Smooth muscle cell of the brain vasculature (primary cell): Measurements from ENCODE around the gene CDKN2D.
"Not testable (repeated sequence)": the region's sequence is repeated elsewhere in the genome, so short reads cannot be mapped to it uniquely, and the experiment has no call there.

Source experiments
- DNase-seq: peaks from one replicate; pipeline ENCODE4 v3.0.0-alpha.2; 2012; ENCODE audit warnings: low read depth, low spot score

Gene CDKN2D

GRCh38 chr19:10580979-10581631 is 12.3 kb upstream of the CDKN2D start:
- peak; percentile 83 for DNase-seq

- DNase-seq = no peak
These were observed 9.2 kb upstream of the CDKN2D start for GRCh38 chr19:10577951-10578350.

GRCh38 chr19:10575011-10575716 is 6.4 kb upstream of the CDKN2D start:
- no peak for DNase-seq

- DNase-seq = no peak
These were observed 5.7 kb upstream of the CDKN2D start for GRCh38 chr19:10574462-10574861.

- DNase-seq = not testable (repeated sequence)
These were observed 5.0 kb upstream of the CDKN2D start for GRCh38 chr19:10573793-10574192.

DNA sequence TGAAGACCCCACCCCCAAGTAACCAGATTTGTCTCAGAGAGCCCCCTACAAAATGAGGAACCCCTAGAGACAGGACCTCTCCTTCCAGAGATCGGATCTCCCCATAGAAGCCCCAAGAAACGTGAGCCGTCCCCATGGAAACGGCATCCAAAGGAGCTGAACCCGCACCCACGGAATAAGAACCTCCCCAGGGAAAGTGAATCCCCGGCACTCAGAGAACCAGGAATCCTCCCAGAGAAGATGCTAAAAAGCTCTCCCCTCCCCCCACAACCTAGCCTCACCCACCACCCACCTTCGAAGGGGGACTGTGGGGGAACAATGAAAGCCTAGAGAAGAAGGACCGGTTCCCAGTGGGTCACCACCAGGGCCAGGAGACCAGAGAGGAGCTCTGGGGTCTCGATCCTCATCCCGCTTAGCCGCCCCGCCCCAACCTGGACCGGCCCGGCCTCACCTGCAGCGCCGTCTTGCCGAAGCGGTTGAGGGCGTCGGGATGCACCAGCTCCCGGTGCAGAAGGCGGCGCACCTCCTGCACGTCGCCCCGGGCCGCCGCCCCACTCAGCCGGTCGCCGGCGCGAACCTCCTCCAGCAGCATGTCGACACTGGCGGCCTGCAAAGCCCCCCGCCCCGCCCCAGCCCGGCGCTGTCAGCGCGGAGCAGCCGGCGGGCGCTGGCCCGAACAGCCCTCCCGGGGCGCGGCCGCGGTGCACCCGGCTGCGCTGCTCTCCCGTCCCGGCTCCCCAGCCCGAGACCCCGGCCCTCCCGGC is 535 bp downstream of the CDKN2D start:
- no peak for DNase-seq

GRCh38 chr19:10567656-10568055 is 1.1 kb downstream of the CDKN2D start:
- no peak for DNase-seq

- no peak for DNase-seq
These were observed 1.9 kb downstream of the CDKN2D start for GRCh38 chr19:10566658-10567410.

GRCh38 chr19:10566408-10566657 is 2.4 kb downstream of the CDKN2D start:
- no peak for DNase-seq

GRCh38 chr19:10565567-10566407 is 3.0 kb downstream of the CDKN2D start, which contains the start of gene KRI1:
Gene KRI1 (minus strand): TSS chr19:10566010. CDS start chr19:10565999, 11 bp downstream.
- peak; percentile 90 for DNase-seq

DNA sequence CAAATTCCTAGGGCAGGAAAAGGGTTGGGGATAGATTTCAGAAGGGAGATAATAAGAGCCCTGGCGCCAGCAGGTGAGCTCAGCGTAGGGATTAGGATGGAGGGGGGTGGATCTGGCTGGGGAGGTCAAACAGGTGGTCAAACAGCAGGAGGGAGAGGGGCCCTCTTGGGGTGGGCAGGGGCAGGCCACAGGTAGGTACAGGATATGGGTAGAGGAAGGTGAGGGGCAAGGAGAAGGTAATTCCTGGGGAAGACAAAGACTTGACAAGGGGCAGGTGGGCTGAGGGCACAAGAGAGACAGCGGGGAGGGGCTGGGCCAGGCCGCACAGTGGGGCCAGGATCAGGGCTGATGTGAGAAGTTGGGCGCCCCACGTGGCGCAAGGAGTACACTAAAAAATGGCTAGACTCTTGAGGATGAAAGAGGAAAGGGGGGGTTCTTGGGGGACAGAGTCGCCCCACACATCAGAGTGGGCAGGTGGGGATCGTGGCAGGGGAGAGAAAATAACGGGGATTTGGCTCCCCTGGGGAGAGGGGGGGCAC is 3.7 kb downstream of the CDKN2D start:
- DNase-seq = no peak

GRCh38 chr19:10562609-10563008 is 6.2 kb downstream of the CDKN2D start:
- DNase-seq = no peak

GRCh38 chr19:10560154-10560553 is 8.6 kb downstream of the CDKN2D start:
- no peak for DNase-seq

GRCh38 chr19:10557603-10558197 is 11.1 kb downstream of the CDKN2D start:
- DNase-seq = no peak

GRCh38 chr19:10555610-10555973 is 13.2 kb downstream of the CDKN2D start:
- no peak for DNase-seq

GRCh38 chr19:10554760-10555609 is 13.8 kb downstream of the CDKN2D start:
- no peak for DNase-seq

DNA sequence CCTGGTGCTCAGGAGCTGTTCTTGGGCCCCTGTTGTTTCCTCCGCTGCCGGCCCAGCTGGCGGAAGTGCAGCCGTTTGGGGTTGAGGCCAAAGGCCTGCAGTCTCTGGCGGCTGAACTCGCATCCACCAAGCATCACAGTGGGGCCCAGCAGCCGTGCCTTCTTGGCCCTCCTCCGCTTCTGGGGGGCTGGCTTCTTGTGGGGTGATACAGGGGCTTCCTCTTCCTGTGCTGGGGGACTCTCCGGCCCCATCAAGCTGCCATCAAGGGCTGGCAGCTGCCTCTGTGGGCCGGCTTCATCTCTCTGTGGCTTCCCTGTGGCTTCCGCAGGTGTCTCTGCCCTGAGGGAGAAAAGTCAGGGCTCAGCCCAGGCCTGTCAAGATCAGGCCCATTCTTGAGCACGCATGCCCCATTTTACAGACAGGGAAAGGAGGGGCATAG is 14.8 kb downstream of the CDKN2D start:
- DNase-seq = no peak

DNA sequence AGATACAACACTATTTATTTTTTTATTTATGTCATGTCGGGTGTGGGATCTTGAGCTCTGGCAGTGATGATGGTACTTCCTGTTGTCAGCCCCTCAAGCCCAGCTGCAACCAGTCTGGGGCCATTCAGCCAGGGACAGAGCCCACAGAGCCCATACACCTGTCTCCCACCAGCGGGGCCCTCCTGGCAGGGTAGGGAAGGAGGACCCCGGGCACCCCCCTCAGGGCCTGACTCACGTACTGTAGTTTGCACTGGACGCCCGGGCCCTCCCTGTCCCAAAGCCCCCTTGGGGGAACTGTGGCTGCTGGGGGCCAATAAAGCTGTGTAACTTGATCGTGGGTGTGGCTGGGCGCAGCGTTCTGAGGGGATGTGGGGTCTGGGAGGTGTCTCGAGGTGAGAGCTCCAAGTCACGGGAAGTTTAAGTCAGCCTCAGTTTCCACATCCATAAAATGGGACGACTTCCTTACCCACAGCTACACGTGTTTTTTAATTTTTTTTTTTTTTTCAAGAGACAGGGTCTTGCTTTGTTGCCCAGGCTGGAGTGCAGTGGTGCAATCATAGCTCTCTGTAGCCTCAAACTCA is 15.6 kb downstream of the CDKN2D start:
- DNase-seq = no peak

DNA sequence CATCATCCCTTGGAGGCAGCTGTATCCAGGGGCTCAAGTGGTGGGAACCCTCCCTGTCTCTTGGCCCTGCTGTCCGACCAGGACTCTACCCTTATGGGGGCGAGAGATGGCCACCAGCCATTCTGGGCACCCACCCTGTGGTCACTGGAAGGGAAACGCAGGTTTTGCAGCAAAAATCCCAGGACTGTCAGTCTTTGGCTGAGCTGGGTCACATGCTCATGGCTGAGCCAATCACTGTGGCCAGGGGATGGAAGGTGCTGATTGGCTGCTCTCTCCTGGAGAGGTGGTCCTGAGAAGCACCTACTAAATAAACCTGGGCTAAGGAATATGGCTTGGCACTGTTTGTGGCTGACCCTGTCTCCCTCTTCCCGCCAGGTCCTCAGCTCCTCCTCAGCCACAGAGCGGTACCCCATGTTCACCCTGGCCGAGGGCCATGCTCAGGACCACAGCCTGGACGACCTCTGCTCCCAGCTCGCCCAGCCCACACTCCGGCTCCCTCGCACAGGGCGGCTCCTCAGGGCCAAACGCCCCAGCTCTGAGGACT is 16.2 kb downstream of the CDKN2D start:
- no peak for DNase-seq
